ENCODE measurements around the gene WWOX.

Gene WWOX

DNA sequence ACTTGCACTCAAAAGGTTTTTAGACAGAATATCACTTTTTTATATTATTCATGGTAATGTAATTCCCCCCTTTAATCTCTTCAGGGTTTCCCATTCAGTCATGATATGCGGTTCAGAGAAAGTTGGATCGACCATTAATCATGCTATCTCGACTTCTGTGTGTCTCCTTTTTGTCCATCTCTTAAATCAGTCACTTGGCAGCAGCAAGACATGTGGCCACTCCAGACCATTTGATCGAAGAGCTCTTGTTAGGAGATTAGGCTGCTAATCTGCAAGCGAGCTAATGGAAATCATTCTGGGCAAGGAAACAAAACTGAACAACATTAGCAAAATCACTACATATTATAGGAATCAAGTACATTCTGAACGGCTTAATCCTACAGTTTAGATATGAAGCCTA, 449.9 kb downstream of the WWOX start:
- no peak for DNase-seq

- DNase-seq, result no peak
Measured at GRCh38 chr16:78551487-78552085, 452.1 kb downstream of the WWOX start.

- no peak for DNase-seq
Measured at GRCh38 chr16:78552106-78552675, 452.7 kb downstream of the WWOX start.

GRCh38 chr16:78552716-78553115, 453.3 kb downstream of the WWOX start:
- no peak for DNase-seq

GRCh38 chr16:78553268-78554039, 454.0 kb downstream of the WWOX start:
- DNase-seq, result no peak

DNA sequence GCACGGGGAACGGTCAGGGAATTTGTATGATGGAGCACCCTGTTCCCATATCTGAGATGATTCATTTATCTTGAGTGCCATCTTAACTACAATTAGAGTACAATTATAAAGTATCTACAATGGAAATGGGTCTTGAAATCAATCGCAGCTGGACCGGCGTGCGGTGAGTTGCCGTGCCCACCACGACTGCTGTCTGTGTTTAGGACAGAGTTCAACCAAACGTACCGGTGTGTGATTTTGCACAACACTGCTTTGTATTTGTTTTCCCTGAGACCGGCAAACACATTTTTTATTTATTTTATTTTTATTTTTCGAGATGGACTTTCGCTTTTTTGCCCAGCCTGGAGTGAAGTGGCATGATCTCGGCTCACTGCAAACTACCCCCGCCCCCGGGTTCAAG, 457.0 kb downstream of the WWOX start:
- DNase-seq, result no peak

DNA sequence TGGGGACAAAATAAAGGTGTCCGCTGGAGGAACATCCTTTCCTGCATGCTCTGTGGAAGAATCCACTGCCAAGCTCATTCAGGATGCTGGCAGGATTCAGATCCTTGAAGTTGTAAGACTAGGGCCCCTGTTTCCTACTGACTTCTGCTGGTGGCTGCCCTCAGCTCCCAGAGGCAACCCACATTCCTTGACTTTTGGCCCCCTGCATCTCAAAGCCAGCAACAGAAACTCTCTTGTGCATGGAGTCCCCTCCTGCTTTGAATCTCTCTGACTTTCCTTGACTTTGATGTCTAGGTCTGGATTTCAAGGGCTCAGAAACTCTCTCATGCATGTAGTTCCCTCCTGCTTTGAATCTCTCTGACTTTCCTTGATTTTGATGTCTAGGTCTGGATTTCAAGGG, 461.5 kb downstream of the WWOX start:
- DNase-seq, result no peak

GRCh38 chr16:78562111-78562510, 462.7 kb downstream of the WWOX start:
- no peak for DNase-seq

- DNase-seq, result no peak
Measured at GRCh38 chr16:78562650-78563049, 463.2 kb downstream of the WWOX start.

DNA sequence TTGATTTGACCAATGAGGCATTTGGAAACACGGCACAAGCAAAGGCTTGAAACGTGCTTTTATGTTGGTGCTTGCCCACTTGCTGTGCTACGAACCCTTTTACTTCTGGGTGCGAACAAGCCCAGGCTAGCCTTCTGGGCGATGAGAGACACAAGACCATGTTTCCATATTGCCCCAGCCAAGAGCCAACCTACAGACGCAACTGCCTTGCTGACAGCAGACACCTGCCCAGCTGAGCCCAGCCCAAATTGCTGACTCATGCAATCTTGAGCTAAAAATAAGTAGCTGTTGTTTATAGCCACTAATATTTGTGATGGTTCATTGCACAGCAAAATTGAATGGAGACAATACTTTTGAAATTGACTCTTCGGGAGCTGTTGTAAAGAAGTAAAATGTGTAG, 464.5 kb downstream of the WWOX start:
- no peak for DNase-seq

GRCh38 chr16:78566397-78567073, 467.1 kb downstream of the WWOX start:
- no peak for DNase-seq

DNA sequence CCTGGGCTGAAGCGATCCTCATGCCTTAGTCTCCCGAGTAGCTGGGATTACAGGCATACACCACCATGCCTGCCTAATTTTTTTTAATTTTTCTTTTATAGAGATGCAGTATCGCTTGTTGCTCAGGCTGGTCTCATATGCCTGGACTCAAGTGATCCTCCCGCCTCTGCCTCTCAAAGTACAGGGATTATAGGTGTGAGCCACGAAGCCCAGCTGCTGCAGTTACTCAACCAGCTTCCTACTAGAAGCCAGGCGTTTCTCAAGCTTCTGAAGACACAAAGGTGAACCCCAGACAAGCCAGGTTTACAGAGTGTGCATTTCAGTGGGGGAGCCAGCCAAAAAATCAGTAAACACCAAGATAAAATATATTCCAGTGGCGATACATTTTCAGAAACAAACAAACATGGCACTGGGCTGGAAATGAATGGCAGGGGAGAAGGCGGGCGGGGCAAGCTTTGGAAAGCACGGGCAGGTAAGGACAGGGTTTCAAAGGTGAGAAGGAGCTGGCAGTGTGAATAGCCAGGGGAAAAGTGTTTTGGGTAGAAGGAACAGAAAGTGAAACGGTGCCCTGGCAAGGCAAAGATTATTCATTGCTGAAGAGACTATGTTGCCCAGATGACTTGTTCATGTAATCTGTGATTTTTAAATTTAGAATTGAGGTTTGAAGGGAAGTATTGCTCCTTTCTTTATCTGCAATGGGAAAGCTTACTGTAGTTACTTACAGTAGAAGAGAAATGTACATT, 471.1 kb downstream of the WWOX start:
- peak in 1 of 5 donors; percentile 5 for DNase-seq

- no peak for DNase-seq
Measured at GRCh38 chr16:78571434-78571833, 472.0 kb downstream of the WWOX start.

- DNase-seq, result no peak
Measured at GRCh38 chr16:78571898-78572358, 472.5 kb downstream of the WWOX start.

- DNase-seq, result no peak
Measured at GRCh38 chr16:78574571-78574970, 475.1 kb downstream of the WWOX start.

DNA sequence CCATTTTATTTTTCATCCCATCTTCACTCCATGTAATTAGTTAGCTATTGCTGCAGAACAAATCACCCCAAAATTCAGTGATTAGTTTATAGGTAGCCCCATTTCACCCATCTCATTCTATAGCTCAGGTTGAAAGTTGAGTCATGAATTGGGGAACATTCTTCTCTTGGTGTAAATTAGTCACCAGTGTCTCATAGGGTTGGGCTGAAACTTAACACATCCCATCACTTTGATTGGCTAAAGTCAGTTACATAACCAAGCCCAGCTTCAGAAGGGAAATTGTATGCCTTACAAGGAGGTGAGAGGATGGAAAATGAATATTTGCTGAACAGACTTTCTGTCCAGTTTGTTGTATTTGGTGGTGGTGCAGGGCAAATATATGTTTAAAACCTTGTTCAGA, 477.5 kb downstream of the WWOX start:
- peak in 1 of 5 donors; percentile 4 for DNase-seq

GRCh38 chr16:78577630-78578029, 478.2 kb downstream of the WWOX start:
- DNase-seq, result no peak

DNA sequence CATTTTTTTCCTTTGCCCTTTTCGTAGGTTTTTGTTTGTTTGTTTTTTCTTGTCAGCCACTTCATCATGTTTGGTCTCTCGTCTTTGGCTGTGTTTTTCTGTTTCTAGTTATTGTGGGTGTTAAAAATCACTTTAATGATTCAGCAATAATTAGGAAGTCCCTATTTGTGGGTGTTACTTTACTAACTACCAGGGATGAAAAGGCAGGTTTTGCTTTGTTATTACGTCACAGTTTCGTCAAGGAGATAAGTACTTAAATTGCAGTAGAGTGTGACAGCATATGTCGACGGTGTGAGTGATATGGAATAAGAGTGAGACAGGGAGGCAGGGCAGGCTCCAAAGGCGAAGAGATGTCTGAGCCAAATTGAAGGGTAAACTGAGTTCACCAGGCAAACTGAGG, 479.6 kb downstream of the WWOX start:
- DNase-seq, result no peak

GRCh38 chr16:78583441-78583840, 484.0 kb downstream of the WWOX start:
- no peak for DNase-seq

- DNase-seq, result no peak
Measured at GRCh38 chr16:78584213-78584860, 484.9 kb downstream of the WWOX start.

DNA sequence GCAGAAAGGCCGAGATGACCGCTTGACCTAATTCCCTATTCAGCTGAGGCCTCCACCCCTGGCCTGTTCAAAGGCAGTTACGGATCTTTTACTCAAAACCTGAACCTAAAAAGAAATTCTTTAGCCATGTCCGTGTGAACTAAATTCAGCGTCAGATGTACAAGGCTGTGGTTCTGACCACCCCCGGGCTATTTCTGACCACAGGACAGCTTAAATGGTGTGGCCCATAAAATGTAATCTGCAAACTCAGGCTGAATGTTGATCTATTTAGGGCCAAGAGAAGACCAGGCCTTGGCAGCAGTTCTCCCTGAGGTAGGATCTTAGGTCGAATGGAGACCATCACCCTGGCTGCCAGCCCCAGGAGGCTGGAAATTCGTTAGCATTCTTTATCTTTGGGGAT, 485.5 kb downstream of the WWOX start:
- DNase-seq, result no peak

GRCh38 chr16:78589331-78589730, 489.9 kb downstream of the WWOX start:
- no peak for DNase-seq

All from T-helper 1 cell (primary cell).